Measurements from ENCODE around the gene PEPD.

The PEPD gene

DNA sequence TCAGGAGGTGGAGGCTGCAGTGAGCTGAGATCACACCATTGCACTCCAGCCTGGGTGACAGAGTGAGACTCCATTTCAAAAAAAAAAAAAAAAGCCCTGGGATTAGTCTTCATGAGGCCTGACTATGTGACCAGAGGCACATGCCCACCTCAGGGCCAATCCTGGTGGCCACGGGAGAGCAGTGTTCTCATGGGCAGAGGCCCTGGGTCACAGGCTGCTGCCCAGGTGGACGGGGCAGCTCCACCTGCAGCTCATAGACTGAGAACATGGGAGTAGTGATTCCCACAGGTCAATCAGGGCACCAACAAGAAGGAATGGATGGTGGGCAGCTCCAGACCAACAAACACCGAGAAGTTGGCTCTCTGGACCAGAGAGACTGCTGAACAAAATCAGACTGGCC, 26.1 kb upstream of the PEPD start:
- in situ Hi-C loops (cut with MboI; ENCODE audit: low sequenced_read_pairs), result no loop called here

DNA sequence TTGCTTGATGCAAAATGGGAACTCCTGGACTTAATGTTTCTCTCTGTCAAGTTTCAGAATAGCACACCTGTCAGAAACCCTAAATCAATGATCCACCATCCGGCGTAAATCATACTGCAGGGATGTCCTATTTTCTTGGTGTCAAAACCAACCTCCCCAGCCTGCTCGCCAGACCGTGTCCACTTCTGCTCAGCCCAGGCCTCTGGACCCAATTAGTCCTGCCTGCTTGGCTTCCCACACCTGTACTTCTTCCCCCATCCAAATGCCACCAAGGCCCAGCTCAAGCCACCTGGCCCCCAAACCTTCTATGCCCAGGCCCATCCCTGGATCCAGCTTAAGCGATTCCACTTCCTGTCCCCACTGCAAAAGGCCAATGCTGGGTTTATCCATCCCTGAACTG, 25.1 kb upstream of the PEPD start:
- in situ Hi-C loops (cut with MboI; ENCODE audit: low sequenced_read_pairs), result no loop called here

GRCh38 chr19:33545217-33545981, 23.8 kb upstream of the PEPD start:
- in situ Hi-C loops (cut with MboI; ENCODE audit: low sequenced_read_pairs), result no loop called here

DNA sequence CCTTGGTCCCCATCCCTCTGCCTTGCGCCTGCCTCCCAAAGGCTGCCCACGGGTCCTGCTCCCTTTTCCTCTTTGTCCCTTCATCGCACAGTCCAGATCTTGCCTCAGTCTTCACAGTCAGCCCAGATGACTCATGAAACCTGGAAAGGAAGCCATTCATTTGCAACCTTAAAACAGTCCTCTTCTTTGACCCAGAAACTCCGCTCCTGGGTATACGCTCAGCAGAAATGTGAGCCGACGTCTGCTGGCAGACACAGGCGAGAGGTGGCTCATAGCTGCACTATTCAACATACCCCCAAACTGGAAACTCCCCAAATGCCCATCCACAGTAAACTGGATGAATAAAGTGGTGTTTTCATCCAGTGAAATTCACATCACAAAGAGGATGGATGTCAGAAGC, 13.6 kb upstream of the PEPD start:
- in situ Hi-C loops (cut with MboI; ENCODE audit: low sequenced_read_pairs), result no loop called here

- in situ Hi-C loops (cut with MboI; ENCODE audit: low sequenced_read_pairs), result no loop called here
These were observed 11.4 kb upstream of the PEPD start for GRCh38 chr19:33532859-33533460.

- in situ Hi-C loops (cut with MboI; ENCODE audit: low sequenced_read_pairs), result no loop called here
These were observed 9.3 kb upstream of the PEPD start for GRCh38 chr19:33530842-33531241.

- in situ Hi-C loops (cut with MboI; ENCODE audit: low sequenced_read_pairs), result no loop called here
These were observed 8.7 kb upstream of the PEPD start for GRCh38 chr19:33530296-33530695.

GRCh38 chr19:33529094-33529676, 7.6 kb upstream of the PEPD start:
- in situ Hi-C loops (cut with MboI; ENCODE audit: low sequenced_read_pairs), result no loop called here

- in situ Hi-C loops (cut with MboI; ENCODE audit: low sequenced_read_pairs), result no loop called here
These were observed 6.8 kb upstream of the PEPD start for GRCh38 chr19:33528404-33528803.

GRCh38 chr19:33527125-33527524, 5.5 kb upstream of the PEPD start:
- in situ Hi-C loops (cut with MboI; ENCODE audit: low sequenced_read_pairs), result no loop called here

GRCh38 chr19:33524024-33524664, 2.6 kb upstream of the PEPD start:
- in situ Hi-C loops (cut with MboI; ENCODE audit: low sequenced_read_pairs), result no loop called here

DNA sequence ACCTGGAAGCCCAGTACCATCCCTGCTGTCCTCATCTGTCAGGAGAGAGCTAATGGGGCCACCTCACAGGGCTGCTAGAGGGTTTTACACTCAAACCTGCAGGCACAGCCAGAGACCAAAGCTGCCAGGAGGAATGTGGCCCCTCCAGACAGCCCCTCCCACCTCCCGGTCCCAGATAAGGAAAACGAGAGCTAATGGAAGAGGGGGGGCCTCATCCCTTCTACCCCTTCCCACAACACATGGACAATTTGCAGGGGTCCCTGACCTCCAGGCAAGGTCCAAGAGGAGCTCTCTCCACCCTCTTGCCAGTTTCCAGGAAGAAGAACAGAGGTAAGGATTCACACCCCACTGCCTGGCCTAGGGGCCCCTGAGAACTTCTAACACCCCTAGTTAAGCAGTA, 1.6 kb upstream of the PEPD start:
- in situ Hi-C loops (cut with MboI; ENCODE audit: low sequenced_read_pairs), result no loop called here

DNA sequence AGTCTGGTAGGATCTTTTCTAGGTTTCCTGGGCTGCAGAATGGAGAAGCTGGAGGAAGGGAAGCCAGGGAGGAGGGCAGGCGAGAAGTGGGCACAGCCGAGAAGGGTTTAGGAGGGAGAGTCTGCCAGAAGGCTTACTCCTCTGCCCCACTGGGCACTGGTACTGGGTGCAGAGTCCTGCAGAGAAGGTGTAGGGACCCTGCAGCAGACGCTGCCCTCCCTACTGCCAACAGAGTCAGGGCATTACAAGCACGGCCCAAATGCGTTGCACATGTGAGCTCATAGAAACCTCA, 726 bp upstream of the PEPD start:
- in situ Hi-C loops (cut with MboI; ENCODE audit: low sequenced_read_pairs), result no loop called here

GRCh38 chr19:33520844-33521479, 629 bp downstream of the PEPD start:
- in situ Hi-C loops (cut with MboI; ENCODE audit: low sequenced_read_pairs), result no loop called here

- in situ Hi-C loops (cut with MboI; ENCODE audit: low sequenced_read_pairs), result no loop called here
These were observed 1.4 kb downstream of the PEPD start for GRCh38 chr19:33520048-33520643.

GRCh38 chr19:33519416-33519815, 2.2 kb downstream of the PEPD start:
- in situ Hi-C loops (cut with MboI; ENCODE audit: low sequenced_read_pairs), result no loop called here

GRCh38 chr19:33518541-33518940, 3.0 kb downstream of the PEPD start:
- in situ Hi-C loops (cut with MboI; ENCODE audit: low sequenced_read_pairs), result no loop called here

- in situ Hi-C loops (cut with MboI; ENCODE audit: low sequenced_read_pairs), result no loop called here
These were observed 3.7 kb downstream of the PEPD start for GRCh38 chr19:33517922-33518321.

DNA sequence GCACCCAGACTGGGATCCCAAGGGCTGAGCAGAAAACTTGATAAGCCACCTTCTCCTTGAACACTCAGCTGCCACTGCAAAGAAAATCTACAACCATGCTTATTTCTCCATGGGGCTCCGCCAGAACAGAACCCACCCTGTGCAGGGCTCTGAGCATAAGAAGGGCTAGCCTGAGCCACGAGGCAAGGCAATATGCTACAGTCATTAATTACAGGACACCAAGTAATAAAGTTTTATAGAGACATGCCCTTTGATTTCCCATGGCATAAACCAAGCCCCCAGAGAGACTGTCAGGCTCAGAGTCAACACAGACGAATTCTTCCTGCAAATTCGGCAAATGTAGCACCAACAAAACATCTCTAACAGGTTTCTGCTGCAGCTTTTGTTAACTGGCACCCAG, 5.7 kb downstream of the PEPD start:
- in situ Hi-C loops (cut with MboI; ENCODE audit: low sequenced_read_pairs), result no loop called here

DNA sequence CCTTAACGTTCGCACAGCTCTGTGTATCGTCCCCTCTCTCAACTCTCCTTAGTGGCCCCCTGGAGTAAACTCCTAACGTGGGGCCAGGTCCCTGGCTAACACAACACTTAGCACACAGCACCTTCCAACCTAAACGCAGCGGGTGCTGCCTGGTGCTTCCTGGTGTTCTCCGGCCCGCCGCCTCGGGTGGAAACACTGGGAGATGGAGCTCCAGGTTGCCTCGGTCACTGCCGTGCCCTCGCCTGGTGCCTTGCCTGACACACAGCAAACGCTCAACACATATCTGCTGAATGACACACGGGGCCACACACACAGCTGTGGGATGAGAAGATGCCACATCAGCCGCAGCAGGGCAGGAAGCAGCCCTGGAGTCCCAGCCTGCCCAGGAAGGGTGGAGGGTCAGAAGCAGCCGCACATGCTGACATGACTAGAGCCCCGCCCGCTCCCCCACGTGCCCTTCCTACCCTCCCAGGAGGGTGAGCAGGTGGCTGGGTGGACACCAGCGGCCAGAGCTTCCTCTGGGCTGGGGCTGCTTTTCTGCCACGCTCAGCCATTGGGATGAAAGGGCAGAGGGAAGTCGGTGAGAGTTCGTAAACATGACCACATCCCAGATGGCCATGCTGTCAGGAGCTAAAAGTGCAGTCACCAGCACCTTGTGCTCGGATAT, 6.6 kb downstream of the PEPD start:
- in situ Hi-C loops (cut with MboI; ENCODE audit: low sequenced_read_pairs), result no loop called here

GRCh38 chr19:33513424-33513823, 8.2 kb downstream of the PEPD start:
- in situ Hi-C loops (cut with MboI; ENCODE audit: low sequenced_read_pairs), result no loop called here

Measured in hTERT RPE-1 (cell line).